ENCODE measurements around the gene IFNAR1.

- TF ChIP-seq EP300 (IDR thresholded peaks at IDR 0.05; ENCODE audit: borderline replicate concordance): no peak
- no peak for TF ChIP-seq TEAD4 (IDR thresholded peaks at IDR 0.05)
- no peak for TF ChIP-seq RAD21 (IDR thresholded peaks at IDR 0.05; ENCODE audit: low read depth)
These were observed 14.4 kb downstream of the IFNAR1 start for GRCh38 chr21:33339135-33339534.
